A549 (cell line): Measurements from ENCODE around the gene SPHK1. TPM values are rescaled to one million over a fixed set of nuclear protein-coding genes. Genes with fewer than 3 reads are reported as not detected.
A peak's percentile ranks its signal among the peaks of the same experiment; 100 is the strongest.

ENCODE experiments used
- BHLHE40 ChIP-seq: IDR thresholded peaks from 2 replicates; pipeline ENCODE4 v1.6.1; 2012; ENCODE audit warnings: low read depth, low read length, inconsistent platforms
- CBX2 ChIP-seq: fragments of 200-600 bp; sonication (generic); IDR thresholded peaks from 2 replicates; pipeline ENCODE4 v1.6.1; 2016; ENCODE audit warnings: low read depth, mild to moderate bottlenecking, borderline replicate concordance
- CBX8 ChIP-seq: fragments of 200-600 bp; sonication (generic); IDR thresholded peaks from 2 replicates; pipeline ENCODE4 v1.6.1; 2016
- CHD4 ChIP-seq: fragments of 200-600 bp; sonication (generic); IDR thresholded peaks from 2 replicates; pipeline ENCODE4 v1.6.1; 2016; ENCODE audit warnings: antibody characterized with exemption, mild to moderate bottlenecking, borderline replicate concordance
- EHF ChIP-seq: fragments of 250-450 bp; sonication (Bioruptor Pico); IDR thresholded peaks from 2 replicates; pipeline ENCODE4 v1.5.0; 2020; ENCODE audit warnings: mild to moderate bottlenecking
- EHMT2 ChIP-seq: fragments of 200-600 bp; sonication (generic); IDR thresholded peaks from 2 replicates; pipeline ENCODE4 v1.6.1; 2016; ENCODE audit warnings: antibody characterized with exemption, low read depth, mild to moderate bottlenecking, moderate library complexity
- EP300 ChIP-seq, 2 experiments: fragments of >200 bp; sonication (Bioruptor Twin); formaldehyde crosslinking; IDR thresholded peaks; 2 replicates in 1 of 2; 3 replicates in 1 of 2; pipeline ENCODE4 v1.6.1; 2016 to 2017
- FOSB ChIP-seq: fragments of 250-450 bp; sonication (Bioruptor Pico); IDR thresholded peaks from 2 replicates; pipeline ENCODE4 v1.5.0; 2020; ENCODE audit warnings: mild to moderate bottlenecking, moderate library complexity
- FOSL2 ChIP-seq, 2 experiments: fragments of 450-650 bp in 1 of 2; fragments of >200 bp in 1 of 2; sonication (Bioruptor Twin) in 1 of 2; formaldehyde crosslinking; IDR thresholded peaks; 2 replicates each; pipeline versions ENCODE4 v1.5.0 to v1.6.1; 2016 to 2020; ENCODE audit warnings: mild to moderate bottlenecking in 1 of 2, moderate library complexity in 1 of 2
- HDAC2 ChIP-seq: fragments of 200-600 bp; sonication (generic); IDR thresholded peaks from 2 replicates; pipeline ENCODE4 v1.6.1; 2016
- HOXA7 ChIP-seq: fragments of 250-450 bp; sonication (Bioruptor Pico); IDR thresholded peaks from 2 replicates; pipeline ENCODE4 v1.5.0; 2020; ENCODE audit warnings: mild to moderate bottlenecking, moderate library complexity
- HOXB13 ChIP-seq: fragments of 250-450 bp; sonication (Bioruptor Pico); IDR thresholded peaks from 2 replicates; pipeline ENCODE4 v1.5.0; 2020; ENCODE audit warnings: low read depth, mild to moderate bottlenecking, moderate library complexity
- JUN ChIP-seq, 2 experiments: fragments of >200 bp; sonication (Bioruptor Twin); formaldehyde crosslinking; IDR thresholded peaks; 2 replicates in 1 of 2; 3 replicates in 1 of 2; pipeline ENCODE4 v1.6.1; 2016 to 2017
- JUNB ChIP-seq: fragments of >200 bp; sonication (Bioruptor Twin); formaldehyde crosslinking; IDR thresholded peaks from 2 replicates; pipeline ENCODE4 v1.6.1; 2016
- KDM5A ChIP-seq: fragments of 200-600 bp; sonication (generic); IDR thresholded peaks from 2 replicates; pipeline ENCODE4 v1.6.1; 2016; ENCODE audit warnings: antibody characterized with exemption, mild to moderate bottlenecking
- MAFK ChIP-seq: fragments of 450-650 bp; IDR thresholded peaks from 2 replicates; pipeline ENCODE4 v1.6.1; 2014; ENCODE audit not compliant: partially characterized antibody
- MYC ChIP-seq: IDR thresholded peaks from 2 replicates; pipeline ENCODE4 v1.6.1; 2012; ENCODE audit warnings: mild to moderate bottlenecking, inconsistent platforms, low read length, improper control_type of control experiment, borderline replicate concordance
- NPAS2 ChIP-seq: fragments of 250-450 bp; sonication (Bioruptor Pico); IDR thresholded peaks from 2 replicates; pipeline ENCODE4 v1.8.0; 2022; ENCODE audit warnings: mild to moderate bottlenecking, moderate library complexity, borderline replicate concordance
- PHF8 ChIP-seq: fragments of 200-600 bp; sonication (generic); IDR thresholded peaks from 2 replicates; pipeline ENCODE4 v1.6.1; 2016; ENCODE audit warnings: low read depth, mild to moderate bottlenecking, antibody characterized with exemption, moderate library complexity, borderline replicate concordance
- POLR2A ChIP-seq: IDR thresholded peaks from 2 replicates; pipeline ENCODE4 v1.6.1; 2012; ENCODE audit warnings: mild to moderate bottlenecking, low read length
- RAD21 ChIP-seq, 2 experiments: fragments of >200 bp in 1 of 2; sonication (Bioruptor Twin) in 1 of 2; formaldehyde crosslinking in 1 of 2; IDR thresholded peaks in 1 of 2; conservative IDR thresholded peaks in 1 of 2; 2 replicates in 1 of 2; 3 replicates in 1 of 2; pipeline ENCODE4 v1.6.1; 2012 to 2018; ENCODE audit warnings: inconsistent platforms in 1 of 2
- RARB ChIP-seq: fragments of 250-450 bp; sonication (Bioruptor Pico); IDR thresholded peaks from 2 replicates; pipeline ENCODE4 v1.8.0; 2021; ENCODE audit warnings: mild to moderate bottlenecking, moderate library complexity
- RFX5 ChIP-seq: fragments of 450-650 bp; IDR thresholded peaks from 2 replicates; pipeline ENCODE4 v1.7.1; 2014; ENCODE audit warnings: antibody characterized with exemption, mild to moderate bottlenecking, moderate library complexity
- RNF2 ChIP-seq: fragments of 200-600 bp; sonication (generic); IDR thresholded peaks from 2 replicates; pipeline ENCODE4 v1.6.1; 2016; ENCODE audit warnings: low read depth, mild to moderate bottlenecking, antibody characterized with exemption, moderate library complexity, borderline replicate concordance
- SMC3 ChIP-seq: fragments of >200 bp; sonication (Bioruptor Twin); formaldehyde crosslinking; IDR thresholded peaks from 3 replicates; pipeline ENCODE4 v1.6.1; 2018; ENCODE audit warnings: inconsistent platforms
- SREBF2 ChIP-seq: fragments of 450-650 bp; IDR thresholded peaks from 2 replicates; pipeline ENCODE4 v1.6.1; 2014; ENCODE audit warnings: mild to moderate bottlenecking, moderate library complexity
- TFCP2L1 ChIP-seq: fragments of 250-450 bp; sonication (Bioruptor Pico); IDR thresholded peaks from 2 replicates; pipeline ENCODE4 v1.5.0; 2021; ENCODE audit warnings: mild to moderate bottlenecking
- TP53 ChIP-seq: fragments of 250-450 bp; sonication (Bioruptor Pico); IDR thresholded peaks from 2 replicates; pipeline ENCODE4 v1.5.0; 2021; ENCODE audit warnings: mild to moderate bottlenecking, moderate library complexity
- ZC3H11A ChIP-seq: fragments of 450-650 bp; IDR thresholded peaks from 2 replicates; pipeline ENCODE4 v1.6.1; 2014; ENCODE audit warnings: antibody characterized with exemption, mild to moderate bottlenecking
- ZNF302 ChIP-seq: fragments of 250-450 bp; sonication (Bioruptor Pico); IDR thresholded peaks from 2 replicates; pipeline ENCODE4 v1.9.0; 2021; ENCODE audit warnings: inconsistent platforms, mild to moderate bottlenecking, moderate library complexity
- ZSCAN20 ChIP-seq: fragments of 250-450 bp; sonication (Bioruptor Pico); IDR thresholded peaks from 2 replicates; pipeline ENCODE4 v1.8.0; 2022; ENCODE audit warnings: mild to moderate bottlenecking, moderate library complexity
- polyA plus RNA-seq, 4 experiments: library from polyadenylated mRNA; depleted of rRNA in 3 of 4; stranded (reverse); fragments of >200 nt; fragmentation: RNase III in 1 of 4; extraction: RNeasy Plus Mini Kit Qiagen cat#74134 plus additional on column Dnase treatment in 1 of 4; gene quantifications; 2 replicates in 3 of 4; 3 replicates in 1 of 4; pipeline ENCODE4 v1.2.3, GENCODE V29; 2011 to 2017
- TF ChIP-seq, protein P1 (sequence below): fragments of 250-450 bp; sonication (Bioruptor Pico); IDR thresholded peaks from 2 replicates; pipeline ENCODE4 v1.5.0; 2021; ENCODE audit warnings: mild to moderate bottlenecking, moderate library complexity, borderline replicate concordance
- TF ChIP-seq, protein P2 (sequence below): IDR thresholded peaks from 2 replicates; pipeline ENCODE4 v1.6.1; 2012
- TF ChIP-seq, protein P3 (sequence below): fragments of >200 bp; sonication (Bioruptor Twin); formaldehyde crosslinking; IDR thresholded peaks from 2 replicates; pipeline ENCODE4 v1.6.1; 2016
- TF ChIP-seq, protein P4 (sequence below): fragments of 150-350 bp; IDR thresholded peaks from 2 replicates; pipeline ENCODE4 v1.6.1; 2014; ENCODE audit warnings: low read depth, mild to moderate bottlenecking, low read length
- TF ChIP-seq, protein P5 (sequence below): fragments of 450-650 bp; IDR thresholded peaks from 2 replicates; pipeline ENCODE4 v1.6.1; 2014; ENCODE audit warnings: antibody characterized with exemption
- TF ChIP-seq, protein P6 (sequence below): IDR thresholded peaks from 2 replicates; pipeline ENCODE4 v1.6.1; 2012; ENCODE audit warnings: low read depth, borderline replicate concordance
- TF ChIP-seq, protein P7 (sequence below): fragments of >200 bp; sonication (Bioruptor Twin); formaldehyde crosslinking; IDR thresholded peaks from 3 replicates; pipeline ENCODE4 v1.6.1; 2016

The SPHK1 gene
- polyA plus RNA-seq, 2 of the 4 experiments (the other 2 are of a cell fraction): 4.6 to 14.9 TPM

DNA sequence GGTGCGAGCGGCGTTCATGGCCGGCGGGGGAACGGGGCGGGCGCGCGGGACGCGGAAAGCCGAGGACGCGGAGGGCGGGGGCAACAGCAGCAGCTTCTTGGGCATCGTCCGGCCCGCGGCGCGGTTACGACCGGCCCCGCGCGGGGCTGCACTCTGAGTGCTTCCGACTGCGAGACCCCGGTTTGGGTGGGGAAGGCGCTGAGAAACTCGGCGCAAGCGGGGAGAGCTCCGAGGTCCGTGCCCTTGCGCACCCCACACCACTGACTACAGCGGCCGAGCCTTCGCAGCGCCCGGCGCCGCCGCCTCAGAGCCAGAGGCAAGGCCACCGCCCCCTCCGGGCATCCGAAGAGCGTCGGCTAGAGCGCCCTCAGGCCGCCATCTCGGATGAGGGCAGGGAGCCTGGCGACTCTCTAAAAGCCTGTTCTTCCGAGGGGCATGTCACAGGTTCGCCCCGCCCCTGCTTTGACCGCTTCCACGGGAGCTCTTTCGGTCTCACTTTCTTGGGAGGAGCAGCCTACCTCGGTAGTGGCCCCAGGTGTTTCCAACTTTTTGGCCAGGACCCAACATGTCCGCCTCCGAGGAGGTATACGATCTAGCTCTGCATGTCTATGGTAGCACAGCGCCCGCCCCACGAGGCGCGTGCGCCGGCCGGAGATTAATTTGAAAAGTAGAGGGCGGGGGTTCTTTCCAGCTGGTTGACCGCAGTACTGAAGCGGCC lies 30.7 kb upstream of the SPHK1 start, which contains the start of gene PRPSAP1 (continued):
- TF ChIP-seq, protein P1, sequence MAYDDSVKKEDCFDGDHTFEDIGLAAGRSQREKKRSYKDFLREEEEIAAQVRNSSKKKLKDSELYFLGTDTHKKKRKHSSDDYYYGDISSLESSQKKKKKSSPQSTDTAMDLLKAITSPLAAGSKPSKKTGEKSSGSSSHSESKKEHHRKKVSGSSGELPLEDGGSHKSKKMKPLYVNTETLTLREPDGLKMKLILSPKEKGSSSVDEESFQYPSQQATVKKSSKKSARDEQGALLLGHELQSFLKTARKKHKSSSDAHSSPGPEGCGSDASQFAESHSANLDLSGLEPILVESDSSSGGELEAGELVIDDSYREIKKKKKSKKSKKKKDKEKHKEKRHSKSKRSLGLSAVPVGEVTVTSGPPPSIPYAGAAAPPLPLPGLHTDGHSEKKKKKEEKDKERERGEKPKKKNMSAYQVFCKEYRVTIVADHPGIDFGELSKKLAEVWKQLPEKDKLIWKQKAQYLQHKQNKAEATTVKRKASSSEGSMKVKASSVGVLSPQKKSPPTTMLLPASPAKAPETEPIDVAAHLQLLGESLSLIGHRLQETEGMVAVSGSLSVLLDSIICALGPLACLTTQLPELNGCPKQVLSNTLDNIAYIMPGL: peak; percentile 74; the same call in 1 of the 2 replicates
- TF ChIP-seq ZC3H11A: no peak
- TF ChIP-seq FOSL2 (IDR thresholded peaks at IDR 0.05): no peak
- TF ChIP-seq FOSL2 (CRISPR knock-in tag; IDR thresholded peaks at IDR 0.05): 0 out of 2 replicates have a peak, but pooled peaks have one; percentile 31
- no peak for TF ChIP-seq CHD4
- TF ChIP-seq RAD21 (conservative IDR thresholded peaks at IDR 0.05 in 1 of 2, IDR thresholded peaks at IDR 0.05 in 1 of 2): no peak
- peak; percentile 92 for TF ChIP-seq HOXB13
- no peak for TF ChIP-seq KDM5A
- no peak for TF ChIP-seq ZNF302
- TF ChIP-seq TFCP2L1 (CRISPR knock-in tag): peak; percentile 88; the same call in 1 of the 2 replicates
- TF ChIP-seq, protein P2, sequence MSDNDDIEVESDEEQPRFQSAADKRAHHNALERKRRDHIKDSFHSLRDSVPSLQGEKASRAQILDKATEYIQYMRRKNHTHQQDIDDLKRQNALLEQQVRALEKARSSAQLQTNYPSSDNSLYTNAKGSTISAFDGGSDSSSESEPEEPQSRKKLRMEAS: peak; percentile 88
- TF ChIP-seq EHF (CRISPR knock-in tag): no peak
- peak; percentile 98 for TF ChIP-seq POLR2A
- TF ChIP-seq EHMT2: no peak
- no peak for TF ChIP-seq ZSCAN20 (CRISPR knock-in tag)
- no peak for TF ChIP-seq RNF2
- TF ChIP-seq, protein P3, sequence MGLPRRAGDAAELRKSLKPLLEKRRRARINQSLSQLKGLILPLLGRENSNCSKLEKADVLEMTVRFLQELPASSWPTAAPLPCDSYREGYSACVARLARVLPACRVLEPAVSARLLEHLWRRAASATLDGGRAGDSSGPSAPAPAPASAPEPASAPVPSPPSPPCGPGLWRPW: no peak
- TF ChIP-seq HOXA7 (CRISPR knock-in tag): no peak
- TF ChIP-seq NPAS2: no peak
- no peak for TF ChIP-seq JUNB
- TF ChIP-seq, protein P4, sequence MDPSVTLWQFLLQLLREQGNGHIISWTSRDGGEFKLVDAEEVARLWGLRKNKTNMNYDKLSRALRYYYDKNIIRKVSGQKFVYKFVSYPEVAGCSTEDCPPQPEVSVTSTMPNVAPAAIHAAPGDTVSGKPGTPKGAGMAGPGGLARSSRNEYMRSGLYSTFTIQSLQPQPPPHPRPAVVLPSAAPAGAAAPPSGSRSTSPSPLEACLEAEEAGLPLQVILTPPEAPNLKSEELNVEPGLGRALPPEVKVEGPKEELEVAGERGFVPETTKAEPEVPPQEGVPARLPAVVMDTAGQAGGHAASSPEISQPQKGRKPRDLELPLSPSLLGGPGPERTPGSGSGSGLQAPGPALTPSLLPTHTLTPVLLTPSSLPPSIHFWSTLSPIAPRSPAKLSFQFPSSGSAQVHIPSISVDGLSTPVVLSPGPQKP: no peak
- no peak for TF ChIP-seq RFX5
- TF ChIP-seq, protein P5, sequence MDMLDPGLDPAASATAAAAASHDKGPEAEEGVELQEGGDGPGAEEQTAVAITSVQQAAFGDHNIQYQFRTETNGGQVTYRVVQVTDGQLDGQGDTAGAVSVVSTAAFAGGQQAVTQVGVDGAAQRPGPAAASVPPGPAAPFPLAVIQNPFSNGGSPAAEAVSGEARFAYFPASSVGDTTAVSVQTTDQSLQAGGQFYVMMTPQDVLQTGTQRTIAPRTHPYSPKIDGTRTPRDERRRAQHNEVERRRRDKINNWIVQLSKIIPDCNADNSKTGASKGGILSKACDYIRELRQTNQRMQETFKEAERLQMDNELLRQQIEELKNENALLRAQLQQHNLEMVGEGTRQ: no peak
- TF ChIP-seq JUN (IDR thresholded peaks at IDR 0.05): peak; percentile 85 to 96
- TF ChIP-seq EP300 (IDR thresholded peaks at IDR 0.05): no peak; a peak in 1 of 5 replicates
- no peak for TF ChIP-seq SMC3
- TF ChIP-seq, protein P6, sequence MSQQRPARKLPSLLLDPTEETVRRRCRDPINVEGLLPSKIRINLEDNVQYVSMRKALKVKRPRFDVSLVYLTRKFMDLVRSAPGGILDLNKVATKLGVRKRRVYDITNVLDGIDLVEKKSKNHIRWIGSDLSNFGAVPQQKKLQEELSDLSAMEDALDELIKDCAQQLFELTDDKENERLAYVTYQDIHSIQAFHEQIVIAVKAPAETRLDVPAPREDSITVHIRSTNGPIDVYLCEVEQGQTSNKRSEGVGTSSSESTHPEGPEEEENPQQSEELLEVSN: peak; percentile 23; the same call in 1 of the 2 replicates
- 0 out of 2 replicates have a peak, but pooled peaks have one; percentile 43 for TF ChIP-seq MYC
- TF ChIP-seq HDAC2: 0 out of 2 replicates have a peak, but pooled peaks have one; percentile 33
- TF ChIP-seq FOSB (CRISPR knock-in tag): no peak
- TF ChIP-seq MAFK: no peak
- no peak for TF ChIP-seq CBX2
- TF ChIP-seq BHLHE40: no peak
- TF ChIP-seq, protein P7, sequence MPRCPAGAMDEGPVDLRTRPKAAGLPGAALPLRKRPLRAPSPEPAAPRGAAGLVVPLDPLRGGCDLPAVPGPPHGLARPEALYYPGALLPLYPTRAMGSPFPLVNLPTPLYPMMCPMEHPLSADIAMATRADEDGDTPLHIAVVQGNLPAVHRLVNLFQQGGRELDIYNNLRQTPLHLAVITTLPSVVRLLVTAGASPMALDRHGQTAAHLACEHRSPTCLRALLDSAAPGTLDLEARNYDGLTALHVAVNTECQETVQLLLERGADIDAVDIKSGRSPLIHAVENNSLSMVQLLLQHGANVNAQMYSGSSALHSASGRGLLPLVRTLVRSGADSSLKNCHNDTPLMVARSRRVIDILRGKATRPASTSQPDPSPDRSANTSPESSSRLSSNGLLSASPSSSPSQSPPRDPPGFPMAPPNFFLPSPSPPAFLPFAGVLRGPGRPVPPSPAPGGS: peak; percentile 86; the same call in 1 of the 3 replicates
- TF ChIP-seq PHF8: peak; percentile 80
- TF ChIP-seq RARB (CRISPR knock-in tag): no peak
- no peak for TF ChIP-seq SREBF2
- TF ChIP-seq TP53 (CRISPR knock-in tag): no peak
- no peak for TF ChIP-seq CBX8
